CD4-positive, alpha-beta T cell treated with Interleukin-6 for 4 hours (primary cell): ENCODE measurements around the gene AQP9.
"Not testable (repeated sequence)": the region's sequence is repeated elsewhere in the genome, so short reads cannot be mapped to it uniquely, and the experiment has no call there.

Source experiments
- DNase-seq: peaks from one replicate; pipeline ENCODE4 v3.0.0-alpha.2; 2020; ENCODE audit warnings: mixed read lengths

Gene AQP9

GRCh38 chr15:58185439-58185838 lies 47.3 kb downstream of the AQP9 start:
- DNase-seq, result no peak

- DNase-seq, result no peak
These were observed 51.1 kb downstream of the AQP9 start for GRCh38 chr15:58189148-58189811.

DNA sequence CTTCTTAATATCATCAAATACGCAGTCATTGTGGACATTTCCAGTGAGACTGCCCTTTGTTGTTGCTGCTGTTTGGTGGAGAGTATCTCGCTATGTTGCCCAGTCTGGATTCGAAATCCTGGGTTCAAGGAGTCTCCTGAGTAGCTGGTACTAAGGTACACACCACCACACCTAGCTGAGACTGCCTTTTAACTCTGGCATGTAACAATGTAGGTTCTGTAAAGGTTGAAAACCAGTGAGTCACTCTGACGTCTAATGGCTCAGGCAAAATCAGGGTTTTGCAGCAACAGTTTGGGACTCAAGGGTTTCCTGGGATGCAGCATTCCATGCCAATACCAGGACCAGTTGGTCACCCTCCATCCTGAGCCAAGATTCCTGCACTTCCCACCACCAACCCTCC lies 52.2 kb downstream of the AQP9 start:
- DNase-seq, result no peak

GRCh38 chr15:58193636-58194035 lies 55.5 kb downstream of the AQP9 start:
- not testable (repeated sequence) for DNase-seq

DNA sequence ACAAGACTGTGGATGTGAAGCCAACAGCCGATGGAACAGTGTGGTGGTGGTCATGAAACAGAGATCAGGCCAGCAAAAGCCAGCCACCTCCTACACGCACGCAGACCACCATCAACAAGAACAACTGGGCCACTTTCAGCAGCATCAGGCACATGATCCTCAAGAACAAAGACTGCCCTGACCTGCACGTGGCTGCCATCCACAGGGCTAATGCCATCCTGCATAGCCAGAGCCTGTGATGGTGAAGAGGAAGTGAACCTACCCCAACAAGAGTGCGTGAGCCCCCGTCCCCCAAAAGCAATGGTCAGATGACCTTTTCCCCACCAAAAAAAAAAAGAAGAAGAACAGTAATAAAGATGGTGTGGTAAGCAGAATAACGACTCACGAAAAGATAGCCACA lies 62.6 kb downstream of the AQP9 start:
- no peak for DNase-seq

GRCh38 chr15:58201516-58201915 lies 63.3 kb downstream of the AQP9 start:
- DNase-seq, result no peak

DNA sequence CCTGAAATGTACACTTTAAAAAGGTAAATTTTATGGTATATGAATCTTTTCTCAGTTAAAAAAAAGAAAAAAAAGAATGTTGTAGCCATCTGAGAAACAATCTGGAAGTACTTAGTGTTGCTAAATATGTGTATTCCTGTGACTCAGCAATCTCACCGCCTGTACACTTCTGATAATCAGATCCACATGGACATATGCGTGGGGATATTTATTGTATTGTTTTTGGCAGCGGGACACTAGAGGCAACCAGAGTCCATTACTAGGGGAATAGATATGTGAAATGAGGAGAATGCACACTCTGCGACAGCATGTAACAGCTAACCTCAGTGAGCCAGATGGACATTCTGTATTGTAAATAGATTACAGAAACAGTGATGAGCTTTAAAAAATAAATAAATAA lies 65.4 kb downstream of the AQP9 start:
- no peak for DNase-seq

DNA sequence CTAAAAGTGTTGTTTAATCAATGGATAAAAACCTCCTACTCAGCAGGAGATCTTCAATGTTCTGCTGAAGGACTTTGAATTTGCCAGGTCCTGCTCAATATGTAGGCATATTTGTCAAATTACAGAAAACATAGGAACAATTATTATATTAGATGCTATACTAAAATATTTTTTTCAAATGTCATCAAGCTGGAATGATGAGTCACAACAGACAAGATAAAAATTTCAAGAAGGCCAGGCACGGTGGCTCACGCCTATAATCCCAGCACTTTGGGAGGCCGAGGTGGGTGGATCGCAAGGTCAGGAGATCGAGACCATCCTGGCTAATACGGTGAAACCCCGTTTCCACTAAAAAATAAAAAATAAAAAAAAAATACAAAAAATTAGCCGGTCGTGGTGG lies 68.0 kb downstream of the AQP9 start:
- no peak for DNase-seq

DNA sequence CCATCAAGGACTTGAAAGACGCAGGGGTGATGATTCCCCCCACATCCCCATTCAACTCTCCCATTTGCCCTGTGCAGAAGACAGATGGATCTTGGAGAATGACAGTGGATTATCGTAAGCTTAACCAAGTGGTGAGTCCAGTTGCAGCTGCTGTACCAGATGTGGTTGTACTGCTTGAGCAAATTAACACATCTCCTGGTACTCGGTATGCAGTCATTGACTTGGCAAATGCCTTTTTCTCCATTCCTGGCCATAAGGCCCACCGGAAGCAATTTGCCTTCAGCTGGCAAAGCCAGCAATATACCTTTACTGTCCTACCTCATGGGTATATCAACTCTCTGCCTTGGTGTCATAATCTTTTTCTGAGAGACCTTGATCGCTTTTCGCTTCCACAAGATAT lies 70.0 kb downstream of the AQP9 start:
- DNase-seq, result not testable (repeated sequence)

DNA sequence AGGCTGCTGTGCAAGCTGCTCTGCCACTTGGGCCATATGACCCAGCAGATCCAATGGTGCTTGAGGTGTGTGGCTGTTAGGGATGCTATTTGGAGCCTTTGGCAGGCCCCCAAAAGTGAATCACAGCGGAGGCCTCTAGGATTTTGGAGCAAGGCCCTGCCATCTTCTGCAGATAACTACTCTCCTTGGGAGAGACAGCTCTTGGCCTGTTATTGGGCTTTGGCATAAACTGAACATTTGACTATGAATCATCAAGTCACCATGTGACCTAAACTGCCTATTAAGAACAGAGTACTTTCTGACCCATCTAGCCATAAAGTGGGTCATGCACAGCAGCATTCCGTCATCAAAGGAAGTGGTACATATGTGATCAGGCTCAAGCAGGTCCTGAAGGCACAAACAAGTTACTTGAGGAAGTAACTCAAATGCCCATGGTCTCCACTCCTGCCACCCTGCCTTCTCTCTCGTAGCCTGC lies 70.9 kb downstream of the AQP9 start:
- peak; percentile 19 for DNase-seq

- DNase-seq, result not testable (repeated sequence)
These were observed 71.8 kb downstream of the AQP9 start for GRCh38 chr15:58210031-58210430.

DNA sequence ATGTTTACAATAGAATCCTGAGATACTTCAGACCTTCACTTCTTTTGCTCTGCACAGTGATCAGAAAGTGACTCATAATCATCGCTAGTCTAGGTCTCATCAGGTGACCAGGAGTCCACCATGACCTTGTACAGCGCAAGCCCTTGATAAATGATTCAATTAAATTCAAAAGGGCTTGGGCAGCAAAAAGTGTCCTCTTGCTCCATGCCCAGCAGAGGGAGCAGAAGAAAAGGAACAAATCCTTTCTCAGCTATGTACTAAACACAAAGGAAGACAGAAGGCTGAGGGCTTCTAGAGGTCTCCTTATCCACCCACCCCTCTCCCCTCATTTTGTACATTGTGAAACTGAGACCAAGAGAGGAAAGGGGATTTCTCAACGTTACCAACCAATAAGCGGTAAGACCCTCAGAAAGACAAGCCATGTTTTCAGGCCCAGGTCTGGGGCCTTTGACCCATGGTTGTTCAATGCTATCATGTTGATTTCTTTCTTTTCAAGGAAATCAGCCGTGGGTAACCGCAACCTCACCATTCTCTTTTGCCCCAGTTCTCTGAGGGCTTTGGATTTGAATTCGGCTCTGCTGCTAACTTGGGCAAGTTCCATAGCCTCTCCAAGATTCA lies 74.8 kb downstream of the AQP9 start:
- DNase-seq, result no peak

DNA sequence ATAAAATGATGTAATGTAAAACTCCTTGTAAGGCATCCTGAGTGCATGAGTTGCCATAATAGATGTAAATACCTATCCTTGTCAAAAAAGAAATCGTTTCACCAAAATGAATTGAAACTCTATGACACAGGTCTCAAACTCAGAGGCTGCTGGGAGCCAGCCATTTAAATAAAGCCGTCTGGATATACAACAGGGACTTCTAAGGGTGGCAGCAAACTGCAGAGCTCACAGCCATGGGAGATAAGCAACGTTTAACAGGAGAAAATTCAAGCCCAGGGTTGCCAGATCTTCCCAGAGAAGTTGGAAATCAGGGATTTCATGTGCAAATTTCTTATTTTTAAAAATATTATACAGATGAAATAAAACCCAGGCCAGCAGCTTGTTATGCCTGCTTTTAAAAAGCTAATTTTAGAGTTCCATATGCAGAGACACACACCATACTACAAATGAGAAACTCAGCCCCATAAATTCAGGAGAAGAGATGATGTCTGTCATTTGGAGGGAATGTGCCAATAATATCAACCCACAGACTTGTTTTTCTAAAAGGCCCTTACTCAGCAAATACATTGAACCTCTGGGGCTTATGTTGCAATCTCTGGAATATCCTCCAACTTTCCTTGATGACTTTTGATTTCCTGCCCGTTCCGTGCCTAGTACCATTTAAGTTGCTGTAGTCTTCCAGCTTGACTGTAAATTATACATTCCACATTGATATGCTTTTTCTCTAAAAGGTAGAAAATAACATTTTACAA lies 75.6 kb downstream of the AQP9 start:
- DNase-seq, result no peak

DNA sequence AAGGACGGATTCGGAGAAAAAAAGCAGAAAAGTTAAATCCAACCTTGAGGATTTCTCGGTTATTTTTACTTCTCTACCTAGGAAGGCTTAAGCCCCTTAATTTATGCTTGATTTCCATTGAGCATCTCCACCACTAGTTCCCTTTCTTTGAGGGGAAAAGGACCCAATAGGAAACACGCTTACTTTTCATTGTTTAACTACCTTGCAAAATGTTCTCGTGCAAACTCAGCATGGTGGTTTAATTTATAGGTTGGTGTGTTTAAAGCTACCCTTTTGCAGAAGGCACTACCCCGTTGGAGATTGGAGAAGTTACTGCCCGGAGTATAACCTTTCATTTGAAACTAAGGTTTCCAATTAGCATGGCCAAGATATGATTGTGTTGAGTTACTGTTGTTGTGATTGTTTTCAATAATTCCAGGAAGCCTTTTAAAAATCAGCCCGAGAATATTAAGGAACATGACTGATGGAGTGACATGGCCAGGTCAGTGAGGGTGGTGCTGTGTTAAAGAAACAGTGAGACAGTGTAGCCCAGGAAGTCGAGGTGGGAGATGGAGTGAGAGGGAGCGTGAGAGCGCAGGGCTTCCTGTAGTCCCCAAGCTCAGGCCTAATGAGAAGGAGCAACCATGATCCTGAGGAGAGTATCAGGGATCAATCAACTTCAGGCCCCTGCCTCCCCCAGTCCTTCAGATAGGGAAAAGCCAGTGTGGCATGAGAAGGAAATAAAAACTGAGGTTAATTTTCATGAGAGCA lies 76.6 kb downstream of the AQP9 start:
- DNase-seq, result no peak

DNA sequence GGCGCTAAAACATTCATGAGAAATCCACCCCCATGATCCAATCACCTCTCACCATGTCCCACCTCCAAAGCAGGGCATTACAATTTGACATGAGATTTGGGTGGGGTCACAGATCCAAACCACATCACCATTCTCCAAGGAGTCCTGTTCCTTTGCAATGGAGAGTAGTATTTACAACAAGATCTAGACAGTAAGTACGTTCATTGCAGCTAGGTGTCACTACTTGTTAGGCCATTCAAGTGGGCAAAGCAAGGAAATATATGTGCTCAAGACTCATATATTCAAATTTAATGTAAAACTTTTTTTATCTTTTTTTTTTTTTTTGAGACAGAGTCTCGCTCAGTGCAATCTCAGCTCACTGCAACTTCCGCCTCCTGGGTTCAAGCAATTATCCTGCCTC lies 79.3 kb downstream of the AQP9 start:
- DNase-seq, result no peak

DNA sequence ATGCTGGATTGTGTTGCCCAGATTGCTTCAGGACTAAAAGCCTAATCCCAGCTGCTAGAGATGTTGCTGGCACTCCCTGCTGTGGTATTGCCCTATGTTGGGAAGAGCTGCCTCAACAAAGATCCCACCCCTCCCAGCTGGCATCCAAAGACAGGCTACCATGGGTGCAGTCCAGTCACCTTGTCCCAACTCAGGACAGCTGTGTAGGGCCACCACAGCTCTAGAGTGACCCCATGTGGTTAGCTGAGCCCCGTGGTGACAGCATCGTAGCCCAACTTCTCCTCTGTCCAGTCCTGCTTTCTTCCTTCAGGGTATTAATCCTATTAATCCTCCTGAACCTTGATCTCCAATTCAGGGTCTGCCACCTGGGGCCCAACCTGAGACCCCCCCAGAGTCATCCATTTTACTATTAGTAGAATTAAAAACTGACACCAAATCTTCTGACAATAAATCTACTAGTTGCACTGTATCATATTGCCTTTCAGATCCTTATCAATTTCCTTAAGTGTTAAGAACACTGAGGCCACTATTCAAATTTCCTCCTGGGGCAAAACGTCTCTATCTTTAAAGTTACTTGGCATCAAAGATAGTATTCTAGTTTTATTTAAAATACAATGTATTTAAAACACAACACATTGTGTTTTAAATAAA lies 83.5 kb downstream of the AQP9 start:
- no peak for DNase-seq

DNA sequence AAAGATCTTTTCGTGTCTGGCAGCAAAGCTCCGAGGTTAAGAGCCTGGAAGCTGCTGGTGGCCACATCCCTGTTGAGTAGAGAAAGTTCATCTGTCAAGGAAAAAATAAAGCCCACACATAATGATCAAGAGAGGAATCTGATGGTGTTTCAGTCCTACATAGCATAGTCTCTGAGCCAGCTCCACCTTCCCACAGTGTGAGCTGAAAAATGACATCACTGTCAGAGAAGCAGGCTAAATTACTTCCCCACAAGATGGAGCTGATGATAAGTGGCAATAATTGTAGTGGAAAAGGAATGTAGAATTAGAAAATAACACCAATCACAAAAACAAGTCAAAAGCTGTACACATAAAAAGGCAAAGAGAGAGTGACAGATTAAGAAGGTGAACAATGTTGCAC lies 84.5 kb downstream of the AQP9 start:
- DNase-seq, result no peak

GRCh38 chr15:58223432-58223831 lies 85.3 kb downstream of the AQP9 start:
- no peak for DNase-seq

DNA sequence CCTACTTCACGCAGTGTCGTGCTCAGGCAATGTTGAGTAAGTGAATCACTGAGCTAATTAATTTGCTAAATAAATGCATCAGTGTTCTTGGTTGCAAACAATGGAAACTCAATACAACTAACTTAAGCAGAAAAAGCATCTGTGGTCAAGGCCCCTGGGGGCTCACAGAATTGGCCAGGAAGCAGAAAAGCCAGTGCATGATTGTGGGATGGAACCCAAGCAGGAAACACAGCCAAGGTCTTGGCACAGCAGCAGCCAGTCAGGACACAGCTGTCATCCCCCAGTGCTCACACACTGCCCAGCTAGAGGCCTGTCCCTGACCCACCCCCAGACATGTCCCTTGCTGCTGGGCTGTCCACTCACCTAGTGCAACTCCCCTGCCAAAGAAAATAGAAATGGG lies 85.9 kb downstream of the AQP9 start:
- DNase-seq, result no peak

DNA sequence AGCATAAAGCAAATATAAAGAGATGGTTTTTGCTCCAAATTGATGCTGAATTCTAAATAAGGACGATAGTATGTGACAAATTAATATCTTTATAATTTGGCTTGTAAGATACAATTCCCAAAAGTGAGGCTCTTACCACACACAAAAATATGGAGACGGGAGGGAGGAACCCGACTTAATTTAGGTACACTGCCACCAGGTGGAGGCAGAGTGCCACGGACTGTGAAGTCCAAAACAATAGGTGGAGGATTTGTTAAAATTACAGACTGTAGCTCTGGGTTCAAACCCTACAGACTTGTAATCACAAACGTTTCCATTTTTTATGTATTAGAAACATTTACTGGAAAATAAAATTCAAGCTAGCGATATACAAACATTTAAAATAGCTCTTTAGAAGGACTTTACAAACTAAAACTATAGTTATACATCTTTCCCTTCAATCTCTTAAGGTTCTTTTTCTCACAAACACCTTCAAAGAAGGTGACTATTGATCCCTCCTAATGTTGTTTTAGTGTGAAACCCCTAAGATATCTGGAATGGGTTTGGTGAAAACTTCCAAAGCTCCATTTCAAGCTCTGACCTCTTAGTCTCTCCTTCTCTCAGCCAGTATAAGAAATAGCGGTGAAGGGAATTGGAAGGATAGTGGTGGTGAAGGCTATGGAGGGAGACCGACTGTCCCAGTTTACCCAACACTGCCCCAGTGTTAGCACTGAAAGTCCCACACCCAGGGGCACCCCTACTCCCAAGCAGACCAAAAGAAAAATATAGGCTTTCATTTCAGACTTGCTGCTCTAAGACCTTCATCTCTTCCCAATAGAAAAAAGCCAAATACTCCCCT lies 89.7 kb downstream of the AQP9 start:
- peak; percentile 73 for DNase-seq

- no peak for DNase-seq
These were observed 90.5 kb downstream of the AQP9 start for GRCh38 chr15:58228718-58229117.

- no peak for DNase-seq
These were observed 91.2 kb downstream of the AQP9 start for GRCh38 chr15:58229297-58229768.
